HepG2 (cell line): Measurements from ENCODE around the gene QRICH2. TPM values are rescaled to one million over a fixed set of nuclear protein-coding genes. Genes with fewer than 3 reads are reported as not detected.

Experiments
- BHLHE40 ChIP-seq: IDR thresholded peaks from 2 replicates; pipeline ENCODE4 v1.6.1; 2011; ENCODE audit warnings: low read length, improper control_type of control experiment
- FOXK2 ChIP-seq: fragments of 450-650 bp; IDR thresholded peaks from 2 replicates; pipeline ENCODE4 v1.6.1; 2016
- HOXA9 ChIP-seq: sonication (generic); formaldehyde crosslinking; IDR thresholded peaks from 2 replicates; pipeline ENCODE4 v1.8.1; 2022; ENCODE audit warnings: missing genetic modification reagents, mild to moderate bottlenecking, moderate library complexity, borderline replicate concordance
- MTA3 ChIP-seq: sonication (generic); formaldehyde crosslinking; IDR thresholded peaks from 2 replicates; pipeline ENCODE4 v1.4.0; 2020; ENCODE audit warnings: missing genetic modification reagents
- SRY ChIP-seq: sonication (generic); formaldehyde crosslinking; IDR thresholded peaks from 2 replicates; pipeline ENCODE4 v1.8.0; 2022; ENCODE audit warnings: mild to moderate bottlenecking, missing genetic modification reagents
- TCF7 ChIP-seq: sonication (generic); IDR thresholded peaks from 2 replicates; pipeline ENCODE4 v1.6.1; 2016; ENCODE audit warnings: antibody characterized with exemption, low read depth
- TEAD3 ChIP-seq: optimal IDR thresholded peaks from 2 replicates; pipeline ENCODE3; 2016; ENCODE audit warnings: borderline replicate concordance
- ZNF264 ChIP-seq: sonication (generic); formaldehyde crosslinking; IDR thresholded peaks from 2 replicates; pipeline ENCODE4 v1.4.0; 2020; ENCODE audit warnings: missing genetic modification reagents
- ZNF430 ChIP-seq: sonication (generic); formaldehyde crosslinking; IDR thresholded peaks from 2 replicates; pipeline ENCODE4 v1.9.0; 2021; ENCODE audit warnings: mild to moderate bottlenecking, missing genetic modification reagents
- ZNF589 ChIP-seq: sonication (generic); formaldehyde crosslinking; conservative IDR thresholded peaks from 2 replicates; pipeline ENCODE4 v1.8.0; 2022; ENCODE audit warnings: mild to moderate bottlenecking, moderate library complexity, missing genetic modification reagents
- ZNF605 ChIP-seq: sonication (generic); formaldehyde crosslinking; IDR thresholded peaks from 2 replicates; pipeline ENCODE4 v1.8.0; 2022; ENCODE audit warnings: mild to moderate bottlenecking, missing genetic modification reagents
- polyA plus RNA-seq, 8 experiments: library from polyadenylated mRNA; depleted of rRNA in 3 of 8; stranded (reverse) in 7 of 8; unstranded in 1 of 8; fragments of >200 nt; fragmentation: Illumina TruSeq in 4 of 8; extraction: Trizol in 4 of 8; gene quantifications; 2 replicates each; pipeline versions ENCODE4 v1.2.1 to v1.2.3, GENCODE V29; 2011 to 2016; ENCODE audit warnings: low read depth in 4 of 8, missing spikeins in 1 of 8, mixed read lengths in 1 of 8; ENCODE audit not compliant: insufficient read depth in 1 of 8
- total RNA-seq, 5 experiments: library from RNA; depleted of rRNA; stranded (reverse); fragments of >200 nt; fragmentation: Illumina TruSeq; extraction: Trizol; gene quantifications; 2 replicates each; pipeline ENCODE4 v1.2.3, GENCODE V29; 2016; ENCODE audit warnings: low read depth in 1 of 5
- TF ChIP-seq, protein P1 (sequence below): sonication (generic); formaldehyde crosslinking; IDR thresholded peaks from 2 replicates; pipeline ENCODE4 v1.5.1; 2020; ENCODE audit warnings: missing genetic modification reagents, mild to moderate bottlenecking, borderline replicate concordance
- TF ChIP-seq, protein P2 (sequence below): sonication (generic); formaldehyde crosslinking; IDR thresholded peaks from 2 replicates; pipeline ENCODE4 v1.5.1; 2020; ENCODE audit warnings: mild to moderate bottlenecking, missing genetic modification reagents, borderline replicate concordance
- TF ChIP-seq, protein P3 (sequence below): sonication (generic); formaldehyde crosslinking; IDR thresholded peaks from 2 replicates; pipeline ENCODE4 v1.4.0; 2020; ENCODE audit warnings: mild to moderate bottlenecking, missing genetic modification reagents
- TF ChIP-seq, protein P4 (sequence below): sonication (generic); formaldehyde crosslinking; IDR thresholded peaks from 2 replicates; pipeline ENCODE4 v1.4.0; 2020; ENCODE audit warnings: missing genetic modification reagents

Gene QRICH2
- total and polyA plus RNA-seq, 2 of the 13 experiments (the other 11 are each of a cell fraction or from before 2014, with no cell fraction given) = 3.7 to 5.7 TPM

DNA sequence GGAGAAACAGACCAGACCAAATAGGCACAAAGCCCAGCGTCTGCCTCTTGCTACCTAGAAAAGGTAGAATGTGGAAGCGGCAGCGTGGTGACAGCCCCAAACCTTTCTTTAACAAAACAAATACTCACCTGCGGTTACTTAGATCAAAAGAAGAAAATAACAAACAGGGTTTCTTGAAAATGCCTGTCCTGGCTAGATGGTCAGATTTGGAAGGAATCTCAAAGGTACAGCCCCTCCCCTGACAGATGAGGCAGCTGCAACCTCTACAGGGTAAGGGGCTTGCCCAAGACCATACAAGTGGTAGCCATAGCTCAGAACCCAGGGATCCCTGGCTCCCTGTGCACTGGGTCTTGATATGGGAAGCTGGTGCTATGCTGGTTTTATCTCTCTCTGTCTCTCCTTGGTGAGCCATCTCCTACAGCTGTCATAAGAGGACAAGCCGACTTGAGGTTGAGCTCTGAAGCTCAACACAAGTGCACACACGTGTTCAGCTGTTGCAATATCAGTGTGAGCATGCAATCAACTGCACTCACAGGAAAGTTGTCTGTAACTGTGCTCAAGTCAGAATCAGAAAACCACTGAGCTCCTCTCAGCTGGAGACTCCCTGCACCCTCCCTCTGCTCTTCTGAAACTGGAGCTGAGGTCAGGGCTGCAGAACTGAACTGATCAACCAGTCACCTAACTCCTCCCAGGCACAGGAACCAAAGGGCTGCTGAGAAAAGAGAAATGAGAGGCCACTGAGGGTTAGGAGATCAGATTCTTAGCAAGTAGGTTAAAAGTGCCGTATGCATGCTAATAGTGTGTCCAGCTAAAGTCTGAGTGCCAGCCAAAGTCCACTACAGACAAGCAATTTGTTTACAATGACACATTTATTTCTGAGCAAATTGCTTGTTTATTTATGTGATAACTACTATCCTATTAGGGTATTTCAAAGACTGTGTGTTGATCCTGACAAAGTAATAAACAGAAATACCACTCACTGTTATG, 61.7 kb downstream of the QRICH2 start (continued):
- TF ChIP-seq, protein P1, sequence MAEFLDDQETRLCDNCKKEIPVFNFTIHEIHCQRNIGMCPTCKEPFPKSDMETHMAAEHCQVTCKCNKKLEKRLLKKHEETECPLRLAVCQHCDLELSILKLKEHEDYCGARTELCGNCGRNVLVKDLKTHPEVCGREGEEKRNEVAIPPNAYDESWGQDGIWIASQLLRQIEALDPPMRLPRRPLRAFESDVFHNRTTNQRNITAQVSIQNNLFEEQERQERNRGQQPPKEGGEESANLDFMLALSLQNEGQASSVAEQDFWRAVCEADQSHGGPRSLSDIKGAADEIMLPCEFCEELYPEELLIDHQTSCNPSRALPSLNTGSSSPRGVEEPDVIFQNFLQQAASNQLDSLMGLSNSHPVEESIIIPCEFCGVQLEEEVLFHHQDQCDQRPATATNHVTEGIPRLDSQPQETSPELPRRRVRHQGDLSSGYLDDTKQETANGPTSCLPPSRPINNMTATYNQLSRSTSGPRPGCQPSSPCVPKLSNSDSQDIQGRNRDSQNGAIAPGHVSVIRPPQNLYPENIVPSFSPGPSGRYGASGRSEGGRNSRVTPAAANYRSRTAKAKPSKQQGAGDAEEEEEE (CRISPR knock-in tag) = 0 out of 2 replicates have a peak, but pooled peaks have one; percentile 67
- no peak for TF ChIP-seq ZNF605 (CRISPR knock-in tag)
- 0 out of 2 replicates have a peak, but pooled peaks have one; percentile 13 for TF ChIP-seq FOXK2
- TF ChIP-seq, protein P2, sequence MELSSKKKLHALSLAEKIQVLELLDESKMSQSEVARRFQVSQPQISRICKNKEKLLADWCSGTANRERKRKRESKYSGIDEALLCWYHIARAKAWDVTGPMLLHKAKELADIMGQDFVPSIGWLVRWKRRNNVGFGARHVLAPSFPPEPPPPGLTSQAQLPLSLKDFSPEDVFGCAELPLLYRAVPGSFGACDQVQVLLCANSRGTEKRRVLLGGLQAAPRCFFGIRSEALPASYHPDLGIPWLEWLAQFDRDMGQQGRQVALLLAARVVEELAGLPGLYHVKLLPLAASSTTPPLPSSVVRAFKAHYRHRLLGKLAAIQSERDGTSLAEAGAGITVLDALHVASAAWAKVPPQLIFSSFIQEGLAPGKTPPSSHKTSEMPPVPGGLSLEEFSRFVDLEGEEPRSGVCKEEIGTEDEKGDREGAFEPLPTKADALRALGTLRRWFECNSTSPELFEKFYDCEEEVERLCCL (CRISPR knock-in tag) = no peak
- TF ChIP-seq, protein P3, sequence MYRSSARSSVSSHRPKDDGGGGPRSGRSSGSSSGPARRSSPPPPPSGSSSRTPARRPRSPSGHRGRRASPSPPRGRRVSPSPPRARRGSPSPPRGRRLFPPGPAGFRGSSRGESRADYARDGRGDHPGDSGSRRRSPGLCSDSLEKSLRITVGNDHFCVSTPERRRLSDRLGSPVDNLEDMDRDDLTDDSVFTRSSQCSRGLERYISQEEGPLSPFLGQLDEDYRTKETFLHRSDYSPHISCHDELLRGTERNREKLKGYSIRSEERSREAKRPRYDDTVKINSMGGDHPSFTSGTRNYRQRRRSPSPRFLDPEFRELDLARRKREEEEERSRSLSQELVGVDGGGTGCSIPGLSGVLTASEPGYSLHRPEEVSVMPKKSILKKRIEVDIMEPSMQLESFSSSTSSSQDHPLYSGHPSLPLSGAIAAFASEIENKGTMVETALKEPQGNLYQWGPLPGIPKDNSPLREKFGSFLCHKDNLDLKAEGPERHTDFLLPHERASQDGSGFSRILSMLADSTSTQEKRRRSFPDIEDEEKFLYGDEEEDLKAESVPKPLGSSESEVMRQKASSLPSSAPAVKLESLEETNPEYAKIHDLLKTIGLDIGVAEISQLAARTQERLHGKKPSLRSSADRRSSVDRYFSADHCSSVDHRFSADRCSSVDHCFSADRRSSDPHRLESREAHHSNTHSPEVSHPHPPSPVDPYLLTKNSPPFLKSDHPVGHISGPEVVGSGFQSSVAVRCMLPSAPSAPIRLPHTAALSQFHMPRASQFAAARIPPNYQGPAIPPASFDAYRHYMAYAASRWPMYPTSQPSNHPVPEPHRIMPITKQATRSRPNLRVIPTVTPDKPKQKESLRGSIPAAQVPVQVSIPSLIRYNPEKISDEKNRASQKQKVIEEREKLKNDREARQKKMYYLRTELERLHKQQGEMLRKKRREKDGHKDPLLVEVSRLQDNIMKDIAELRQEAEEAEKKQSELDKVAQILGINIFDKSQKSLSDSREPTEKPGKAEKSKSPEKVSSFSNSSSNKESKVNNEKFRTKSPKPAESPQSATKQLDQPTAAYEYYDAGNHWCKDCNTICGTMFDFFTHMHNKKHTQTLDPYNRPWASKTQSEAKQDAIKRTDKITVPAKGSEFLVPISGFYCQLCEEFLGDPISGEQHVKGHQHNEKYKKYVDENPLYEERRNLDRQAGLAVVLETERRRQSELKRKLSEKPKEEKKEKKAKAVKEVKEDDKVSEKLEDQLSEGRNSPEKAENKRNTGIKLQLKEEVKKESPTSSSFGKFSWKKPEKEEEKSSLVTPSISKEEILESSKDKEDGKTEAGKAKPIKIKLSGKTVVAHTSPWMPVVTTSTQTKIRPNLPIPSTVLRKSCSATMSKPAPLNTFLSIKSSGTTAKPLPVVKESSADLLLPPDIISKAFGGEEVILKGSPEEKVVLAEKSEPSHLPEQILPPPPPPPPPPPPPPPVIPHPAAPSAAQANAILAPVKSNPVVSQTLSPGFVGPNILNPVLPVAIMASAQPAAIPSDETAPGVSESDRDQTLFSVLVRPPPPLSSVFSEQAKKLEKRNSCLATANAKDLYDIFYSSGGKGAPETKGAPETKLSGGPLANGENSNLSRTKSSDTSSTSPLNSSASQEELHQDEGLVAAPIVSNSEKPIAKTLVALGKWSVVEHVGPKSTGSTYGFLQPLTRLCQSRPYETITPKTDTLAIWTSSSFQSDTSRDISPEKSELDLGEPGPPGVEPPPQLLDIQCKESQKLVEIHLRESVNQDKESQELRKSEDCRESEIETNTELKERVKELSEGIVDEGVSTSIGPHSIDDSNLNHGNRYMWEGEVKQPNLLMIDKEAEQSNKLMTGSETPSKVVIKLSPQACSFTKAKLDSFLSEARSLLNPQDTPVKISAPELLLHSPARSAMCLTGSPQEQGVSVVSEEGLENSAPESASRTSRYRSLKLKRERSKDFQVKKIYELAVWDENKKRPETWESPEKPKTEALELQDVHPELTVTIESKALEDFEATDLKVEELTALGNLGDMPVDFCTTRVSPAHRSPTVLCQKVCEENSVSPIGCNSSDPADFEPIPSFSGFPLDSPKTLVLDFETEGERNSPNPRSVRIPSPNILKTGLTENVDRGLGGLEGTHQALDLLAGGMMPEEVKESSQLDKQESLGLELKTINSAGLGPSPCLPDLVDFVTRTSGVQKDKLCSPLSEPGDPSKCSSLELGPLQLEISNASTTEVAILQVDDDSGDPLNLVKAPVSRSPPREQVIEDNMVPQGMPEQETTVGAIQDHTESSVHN (CRISPR knock-in tag) = no peak
- TF ChIP-seq BHLHE40 = no peak
- no peak for TF ChIP-seq SRY (CRISPR knock-in tag)
- peak; percentile 53 for TF ChIP-seq TEAD3 (CRISPR knock-in tag)
- TF ChIP-seq, protein P4, sequence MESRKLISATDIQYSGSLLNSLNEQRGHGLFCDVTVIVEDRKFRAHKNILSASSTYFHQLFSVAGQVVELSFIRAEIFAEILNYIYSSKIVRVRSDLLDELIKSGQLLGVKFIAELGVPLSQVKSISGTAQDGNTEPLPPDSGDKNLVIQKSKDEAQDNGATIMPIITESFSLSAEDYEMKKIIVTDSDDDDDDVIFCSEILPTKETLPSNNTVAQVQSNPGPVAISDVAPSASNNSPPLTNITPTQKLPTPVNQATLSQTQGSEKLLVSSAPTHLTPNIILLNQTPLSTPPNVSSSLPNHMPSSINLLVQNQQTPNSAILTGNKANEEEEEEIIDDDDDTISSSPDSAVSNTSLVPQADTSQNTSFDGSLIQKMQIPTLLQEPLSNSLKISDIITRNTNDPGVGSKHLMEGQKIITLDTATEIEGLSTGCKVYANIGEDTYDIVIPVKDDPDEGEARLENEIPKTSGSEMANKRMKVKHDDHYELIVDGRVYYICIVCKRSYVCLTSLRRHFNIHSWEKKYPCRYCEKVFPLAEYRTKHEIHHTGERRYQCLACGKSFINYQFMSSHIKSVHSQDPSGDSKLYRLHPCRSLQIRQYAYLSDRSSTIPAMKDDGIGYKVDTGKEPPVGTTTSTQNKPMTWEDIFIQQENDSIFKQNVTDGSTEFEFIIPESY (CRISPR knock-in tag) = peak; percentile 62
- TF ChIP-seq TCF7 = peak; percentile 59
- no peak for TF ChIP-seq ZNF589 (CRISPR knock-in tag)
- no peak for TF ChIP-seq ZNF430 (CRISPR knock-in tag)
- no peak for TF ChIP-seq MTA3 (CRISPR knock-in tag)
- TF ChIP-seq ZNF264 (CRISPR knock-in tag) = peak; percentile 44; the same call in 1 of the 2 replicates
- no peak for TF ChIP-seq HOXA9 (CRISPR knock-in tag)
